ENCODE data around the gene MACF1. TPM values are rescaled to one million over a fixed set of nuclear protein-coding genes. Genes with fewer than 3 reads are reported as not detected.

Gene MACF1
- total and polyA plus RNA-seq, 5 donors from 2014 or later, result 21.8 to 431 (median 26.2) TPM

GRCh38 chr1:39326836-39327235 lies 122.3 kb downstream of the MACF1 start:
- Histone ChIP-seq H3K4me3 (ENCODE audit: low read depth, low read length) (no peak overlapping the region), H3K36me3 (ENCODE audit: control insufficient read depth, insufficient read depth, low read length) (peaks cover 95% of the 10 kb centered on the region), H3K9me3 (ENCODE audit: control insufficient read depth in 2 of 2, low read length in 2 of 2) (no peaks in the 10 kb centered on the region), H3K27ac (ENCODE audit: insufficient read depth, low read length, poor library complexity, severe bottlenecking) (no peak overlapping the region), H3K27me3 (ENCODE audit: control insufficient read depth, insufficient read depth, low read length) (no peaks in the 10 kb centered on the region), H3K4me1 (ENCODE audit: control insufficient read depth, insufficient read depth, low read length, poor library complexity, severe bottlenecking) (no peaks in the 10 kb centered on the region)
- Mint-ChIP-seq H3K9me3 (peaks cover 0 to 1% (median 0%) of the 10 kb centered on the region in 7 donors), H3K4me3 (no peak overlapping the region), H3K4me1 (peaks cover 7 to 15% (median 12%) of the 10 kb centered on the region in 4 donors), H3K27ac (peak overlapping the region in 2 of 3 donors; percentile 33 to 69), H3K36me3 (peaks cover 40% of the 10 kb centered on the region), H3K27me3 (no peaks in the 10 kb centered on the region)
- DNase-seq (peak in 1 of 3 donors; percentile 12), ATAC-seq (ENCODE audit: low read depth in 2 of 2) (no peak)

GRCh38 chr1:39328095-39328494 lies 123.6 kb downstream of the MACF1 start:
- H3K4me1 ChIP-seq (ENCODE audit: control insufficient read depth, insufficient read depth, low read length, poor library complexity, severe bottlenecking), result no peaks in the 10 kb centered on the region
- Mint-ChIP-seq H3K27ac (peak overlapping the region in 2 of 3 donors; percentile 27 to 72), H3K4me3 (peak overlapping the region in 1 of 4 donors; percentile 10), H3K27me3 (no peaks in the 10 kb centered on the region), H3K36me3 (peaks cover 49% of the 10 kb centered on the region), H3K9me3 (peaks cover 0 to 1% (median 0%) of the 10 kb centered on the region in 7 donors), H3K4me1 (peaks cover 7 to 23% (median 12%) of the 10 kb centered on the region in 4 donors)
- peak in 1 of 3 donors; percentile 7 for DNase-seq
- no peaks in the 10 kb centered on the region for H3K27me3 ChIP-seq (ENCODE audit: control insufficient read depth, insufficient read depth, low read length)
- no peak for ATAC-seq (ENCODE audit: low read depth in 2 of 2)
- H3K36me3 ChIP-seq (ENCODE audit: control insufficient read depth, insufficient read depth, low read length), result peaks cover 95% of the 10 kb centered on the region
- H3K9me3 ChIP-seq (ENCODE audit: control insufficient read depth in 2 of 2, low read length in 2 of 2), result no peaks in the 10 kb centered on the region
- H3K27ac ChIP-seq (ENCODE audit: insufficient read depth, low read length, poor library complexity, severe bottlenecking), result no peak overlapping the region
- peak overlapping the region; percentile 32 for H3K4me3 ChIP-seq (ENCODE audit: low read depth, low read length)

- Mint-ChIP-seq H3K27me3 (no peaks in the 10 kb centered on the region), H3K27ac (peak overlapping the region in 1 of 3 donors; percentile 72), H3K9me3 (peaks cover 0 to 1% (median 0%) of the 10 kb centered on the region in 7 donors), H3K4me3 (peak overlapping the region in 1 of 4 donors; percentile 10), H3K36me3 (peaks cover 55% of the 10 kb centered on the region), H3K4me1 (peaks cover 7 to 24% (median 12%) of the 10 kb centered on the region in 4 donors)
- ATAC-seq (ENCODE audit: low read depth in 2 of 2) (no peak), DNase-seq (no peak)
- Histone ChIP-seq H3K36me3 (ENCODE audit: control insufficient read depth, insufficient read depth, low read length) (peaks cover 96% of the 10 kb centered on the region), H3K4me1 (ENCODE audit: control insufficient read depth, insufficient read depth, low read length, poor library complexity, severe bottlenecking) (no peaks in the 10 kb centered on the region), H3K27me3 (ENCODE audit: control insufficient read depth, insufficient read depth, low read length) (no peaks in the 10 kb centered on the region), H3K9me3 (ENCODE audit: control insufficient read depth in 2 of 2, low read length in 2 of 2) (no peaks in the 10 kb centered on the region), H3K27ac (ENCODE audit: insufficient read depth, low read length, poor library complexity, severe bottlenecking) (no peak overlapping the region), H3K4me3 (ENCODE audit: low read depth, low read length) (peak overlapping the region; percentile 32)
Observed at GRCh38 chr1:39328586-39329121, 124.2 kb downstream of the MACF1 start.

GRCh38 chr1:39331647-39332046 lies 127.2 kb downstream of the MACF1 start:
- Histone ChIP-seq H3K27me3 (ENCODE audit: control insufficient read depth, insufficient read depth, low read length) (no peaks in the 10 kb centered on the region), H3K9me3 (ENCODE audit: control insufficient read depth in 2 of 2, low read length in 2 of 2) (no peaks in the 10 kb centered on the region), H3K36me3 (ENCODE audit: control insufficient read depth, insufficient read depth, low read length) (peaks cover 92% of the 10 kb centered on the region), H3K4me3 (ENCODE audit: low read depth, low read length) (no peak overlapping the region), H3K4me1 (ENCODE audit: control insufficient read depth, insufficient read depth, low read length, poor library complexity, severe bottlenecking) (no peaks in the 10 kb centered on the region), H3K27ac (ENCODE audit: insufficient read depth, low read length, poor library complexity, severe bottlenecking) (no peak overlapping the region)
- Mint-ChIP-seq H3K9me3 (peaks cover 0 to 1% (median 0%) of the 10 kb centered on the region in 7 donors), H3K4me1 (peaks cover 8 to 28% (median 16%) of the 10 kb centered on the region in 4 donors), H3K36me3 (peaks cover 62% of the 10 kb centered on the region), H3K4me3 (no peak overlapping the region), H3K27ac (peak overlapping the region in 2 of 3 donors; percentile 42 to 72), H3K27me3 (no peaks in the 10 kb centered on the region)
- ATAC-seq (ENCODE audit: low read depth in 2 of 2) (no peak), DNase-seq (no peak)

- peaks cover 62% of the 10 kb centered on the region for H3K36me3 Mint-ChIP-seq
- H3K4me3 ChIP-seq (ENCODE audit: low read depth, low read length), result no peak overlapping the region
- DNase-seq, result no peak
- no peak overlapping the region for H3K27ac ChIP-seq (ENCODE audit: insufficient read depth, low read length, poor library complexity, severe bottlenecking)
- no peak for ATAC-seq (ENCODE audit: low read depth in 2 of 2)
- peak overlapping the region; percentile 7 to 74 (median 42) for H3K27ac Mint-ChIP-seq
- peaks cover 0 to 1% (median 0%) of the 10 kb centered on the region in 7 donors for H3K9me3 Mint-ChIP-seq
- no peak overlapping the region for H3K4me3 Mint-ChIP-seq
- H3K4me1 ChIP-seq (ENCODE audit: control insufficient read depth, insufficient read depth, low read length, poor library complexity, severe bottlenecking), result no peaks in the 10 kb centered on the region
- H3K4me1 Mint-ChIP-seq, result peaks cover 3 to 28% (median 15%) of the 10 kb centered on the region in 4 donors
- no peaks in the 10 kb centered on the region for H3K9me3 ChIP-seq (ENCODE audit: control insufficient read depth in 2 of 2, low read length in 2 of 2)
- H3K27me3 ChIP-seq (ENCODE audit: control insufficient read depth, insufficient read depth, low read length), result no peaks in the 10 kb centered on the region
- H3K27me3 Mint-ChIP-seq, result no peaks in the 10 kb centered on the region
- H3K36me3 ChIP-seq (ENCODE audit: control insufficient read depth, insufficient read depth, low read length), result peaks cover 91% of the 10 kb centered on the region
Observed at GRCh38 chr1:39332291-39332690, 127.8 kb downstream of the MACF1 start.

- Histone ChIP-seq H3K9me3 (ENCODE audit: control insufficient read depth in 2 of 2, low read length in 2 of 2) (no peaks in the 10 kb centered on the region), H3K4me1 (ENCODE audit: control insufficient read depth, insufficient read depth, low read length, poor library complexity, severe bottlenecking) (no peaks in the 10 kb centered on the region), H3K4me3 (ENCODE audit: low read depth, low read length) (no peak overlapping the region), H3K27ac (ENCODE audit: insufficient read depth, low read length, poor library complexity, severe bottlenecking) (no peak overlapping the region), H3K27me3 (ENCODE audit: control insufficient read depth, insufficient read depth, low read length) (no peaks in the 10 kb centered on the region), H3K36me3 (ENCODE audit: control insufficient read depth, insufficient read depth, low read length) (peaks cover 87% of the 10 kb centered on the region)
- Mint-ChIP-seq H3K27ac (peak overlapping the region in 2 of 3 donors; percentile 7 to 74), H3K36me3 (peaks cover 58% of the 10 kb centered on the region), H3K4me3 (no peak overlapping the region), H3K27me3 (no peaks in the 10 kb centered on the region), H3K9me3 (peaks cover 0 to under 1% (median 0%) of the 10 kb centered on the region in 7 donors), H3K4me1 (peaks cover 3 to 22% (median 12%) of the 10 kb centered on the region in 4 donors)
- ATAC-seq (ENCODE audit: low read depth in 2 of 2), result no peak
- DNase-seq, result peak in 1 of 3 donors; percentile 60
Observed at GRCh38 chr1:39332828-39333227, 128.3 kb downstream of the MACF1 start.

GRCh38 chr1:39333296-39333695 lies 128.8 kb downstream of the MACF1 start:
- H3K4me3 ChIP-seq (ENCODE audit: low read depth, low read length), result no peak overlapping the region
- no peaks in the 10 kb centered on the region for H3K27me3 Mint-ChIP-seq
- H3K4me1 ChIP-seq (ENCODE audit: control insufficient read depth, insufficient read depth, low read length, poor library complexity, severe bottlenecking), result no peaks in the 10 kb centered on the region
- no peaks in the 10 kb centered on the region for H3K27me3 ChIP-seq (ENCODE audit: control insufficient read depth, insufficient read depth, low read length)
- peak overlapping the region in 2 of 3 donors; percentile 28 to 74 for H3K27ac Mint-ChIP-seq
- H3K9me3 ChIP-seq (ENCODE audit: control insufficient read depth in 2 of 2, low read length in 2 of 2), result no peaks in the 10 kb centered on the region
- peaks cover 57% of the 10 kb centered on the region for H3K36me3 Mint-ChIP-seq
- H3K27ac ChIP-seq (ENCODE audit: insufficient read depth, low read length, poor library complexity, severe bottlenecking), result no peak overlapping the region
- H3K36me3 ChIP-seq (ENCODE audit: control insufficient read depth, insufficient read depth, low read length), result peaks cover 87% of the 10 kb centered on the region
- peak in 1 of 3 donors; percentile 5 for DNase-seq
- H3K9me3 Mint-ChIP-seq, result no peaks in the 10 kb centered on the region
- H3K4me1 Mint-ChIP-seq, result peaks cover 3 to 19% (median 9%) of the 10 kb centered on the region in 4 donors
- no peak overlapping the region for H3K4me3 Mint-ChIP-seq
- no peak for ATAC-seq (ENCODE audit: low read depth in 2 of 2)

- Mint-ChIP-seq H3K4me3 (no peak overlapping the region), H3K4me1 (peaks cover 0 to 16% (median 6%) of the 10 kb centered on the region in 4 donors), H3K27me3 (no peaks in the 10 kb centered on the region), H3K9me3 (no peaks in the 10 kb centered on the region), H3K27ac (peak overlapping the region; percentile 2 to 63 (median 17)), H3K36me3 (peaks cover 55% of the 10 kb centered on the region)
- H3K4me1 ChIP-seq (ENCODE audit: control insufficient read depth, insufficient read depth, low read length, poor library complexity, severe bottlenecking), result no peaks in the 10 kb centered on the region
- no peaks in the 10 kb centered on the region for H3K27me3 ChIP-seq (ENCODE audit: control insufficient read depth, insufficient read depth, low read length)
- H3K27ac ChIP-seq (ENCODE audit: insufficient read depth, low read length, poor library complexity, severe bottlenecking), result no peak overlapping the region
- ATAC-seq (ENCODE audit: low read depth in 2 of 2) (no peak), DNase-seq (no peak)
- H3K36me3 ChIP-seq (ENCODE audit: control insufficient read depth, insufficient read depth, low read length), result peaks cover 88% of the 10 kb centered on the region
- H3K9me3 ChIP-seq (ENCODE audit: control insufficient read depth in 2 of 2, low read length in 2 of 2), result no peaks in the 10 kb centered on the region
- no peak overlapping the region for H3K4me3 ChIP-seq (ENCODE audit: low read depth, low read length)
Observed at GRCh38 chr1:39335216-39335615, 130.7 kb downstream of the MACF1 start.

Measured in CD4-positive, CD25-positive, alpha-beta regulatory T cell (primary cell).